Stimulated activated naive CD8-positive, alpha-beta T cell treated with anti-CD3 and anti-CD28 coated beads, Interleukin-15, Interleukin-2, amounts not matched to agents 100 ng/mL and 50 ng/mL, for 24 hours (primary cell): ENCODE measurements around the gene WDR7.

ENCODE experiments used
- H3K27ac Mint-ChIP-seq: one replicate; pipeline ENCODE4 v1.8.0; 2021; ENCODE audit warnings: mild to moderate bottlenecking, mixed read lengths
- H3K27me3 Mint-ChIP-seq: one replicate; pipeline ENCODE4 v1.8.0; 2021; ENCODE audit warnings: mixed read lengths
- H3K36me3 Mint-ChIP-seq: one replicate; pipeline ENCODE4 v1.8.0; 2021; ENCODE audit warnings: low read depth, mixed read lengths
- H3K4me1 Mint-ChIP-seq: one replicate; pipeline ENCODE4 v1.8.0; 2021; ENCODE audit warnings: low read depth, mixed read lengths
- H3K4me3 Mint-ChIP-seq: one replicate; pipeline ENCODE4 v1.8.0; 2021; ENCODE audit warnings: mild to moderate bottlenecking, mixed read lengths
- H3K9me3 Mint-ChIP-seq: one replicate; pipeline ENCODE4 v1.8.0; 2021; ENCODE audit warnings: mixed read lengths

The WDR7 gene

GRCh38 chr18:57059366-57059765, 408.2 kb downstream of the WDR7 start:
- peaks cover 48% of the 10 kb centered on the region for H3K27me3 Mint-ChIP-seq
- peaks cover 9% of the 10 kb centered on the region for H3K4me1 Mint-ChIP-seq
- H3K36me3 Mint-ChIP-seq, result no peaks in the 10 kb centered on the region
- H3K27ac Mint-ChIP-seq, result no peak overlapping the region
- no peaks in the 10 kb centered on the region for H3K9me3 Mint-ChIP-seq
- no peak overlapping the region for H3K4me3 Mint-ChIP-seq

- no peaks in the 10 kb centered on the region for H3K36me3 Mint-ChIP-seq
- peaks cover 36% of the 10 kb centered on the region for H3K27me3 Mint-ChIP-seq
- no peak overlapping the region for H3K27ac Mint-ChIP-seq
- no peak overlapping the region for H3K4me3 Mint-ChIP-seq
- H3K4me1 Mint-ChIP-seq, result peaks cover 9% of the 10 kb centered on the region
- no peaks in the 10 kb centered on the region for H3K9me3 Mint-ChIP-seq
Measured at GRCh38 chr18:57060814-57061213, 409.7 kb downstream of the WDR7 start.

- H3K36me3 Mint-ChIP-seq, result no peaks in the 10 kb centered on the region
- no peaks in the 10 kb centered on the region for H3K9me3 Mint-ChIP-seq
- no peak overlapping the region for H3K4me3 Mint-ChIP-seq
- H3K4me1 Mint-ChIP-seq, result peaks cover 9% of the 10 kb centered on the region
- H3K27me3 Mint-ChIP-seq, result peaks cover 29% of the 10 kb centered on the region
- H3K27ac Mint-ChIP-seq, result no peak overlapping the region
Measured at GRCh38 chr18:57062178-57062577, 411.0 kb downstream of the WDR7 start.

- no peaks in the 10 kb centered on the region for H3K36me3 Mint-ChIP-seq
- H3K4me1 Mint-ChIP-seq, result peaks cover 4% of the 10 kb centered on the region
- peaks cover 24% of the 10 kb centered on the region for H3K27me3 Mint-ChIP-seq
- H3K27ac Mint-ChIP-seq, result no peak overlapping the region
- no peaks in the 10 kb centered on the region for H3K9me3 Mint-ChIP-seq
- no peak overlapping the region for H3K4me3 Mint-ChIP-seq
Measured at GRCh38 chr18:57062844-57063243, 411.7 kb downstream of the WDR7 start.

GRCh38 chr18:57063601-57064103, 412.5 kb downstream of the WDR7 start:
- Mint-ChIP-seq H3K27me3 (peaks cover 18% of the 10 kb centered on the region), H3K4me1 (no peaks in the 10 kb centered on the region), H3K36me3 (no peaks in the 10 kb centered on the region), H3K27ac (no peak overlapping the region), H3K4me3 (no peak overlapping the region), H3K9me3 (no peaks in the 10 kb centered on the region)

- Mint-ChIP-seq H3K9me3 (no peaks in the 10 kb centered on the region), H3K27me3 (peaks cover 25% of the 10 kb centered on the region), H3K27ac (no peak overlapping the region), H3K36me3 (no peaks in the 10 kb centered on the region), H3K4me3 (no peak overlapping the region), H3K4me1 (peaks cover 23% of the 10 kb centered on the region)
Measured at GRCh38 chr18:57073501-57074187, 422.5 kb downstream of the WDR7 start.

- Mint-ChIP-seq H3K36me3 (no peaks in the 10 kb centered on the region), H3K4me3 (no peak overlapping the region), H3K4me1 (peaks cover 28% of the 10 kb centered on the region), H3K27ac (no peak overlapping the region), H3K27me3 (peaks cover 40% of the 10 kb centered on the region), H3K9me3 (no peaks in the 10 kb centered on the region)
Measured at GRCh38 chr18:57075716-57076400, 424.7 kb downstream of the WDR7 start.

GRCh38 chr18:57077005-57077765, 426.0 kb downstream of the WDR7 start:
- H3K9me3 Mint-ChIP-seq, result no peaks in the 10 kb centered on the region
- peaks cover 30% of the 10 kb centered on the region for H3K27me3 Mint-ChIP-seq
- no peak overlapping the region for H3K4me3 Mint-ChIP-seq
- H3K4me1 Mint-ChIP-seq, result peaks cover 28% of the 10 kb centered on the region
- no peaks in the 10 kb centered on the region for H3K36me3 Mint-ChIP-seq
- no peak overlapping the region for H3K27ac Mint-ChIP-seq

GRCh38 chr18:57077786-57078552, 426.8 kb downstream of the WDR7 start:
- H3K4me1 Mint-ChIP-seq, result peaks cover 28% of the 10 kb centered on the region
- H3K27me3 Mint-ChIP-seq, result peaks cover 32% of the 10 kb centered on the region
- H3K27ac Mint-ChIP-seq, result peak overlapping the region; percentile 65

GRCh38 chr18:57078614-57079013, 427.5 kb downstream of the WDR7 start:
- H3K36me3 Mint-ChIP-seq, result no peaks in the 10 kb centered on the region
- H3K4me3 Mint-ChIP-seq, result no peak overlapping the region
- peaks cover 33% of the 10 kb centered on the region for H3K27me3 Mint-ChIP-seq
- H3K9me3 Mint-ChIP-seq, result peaks cover 8% of the 10 kb centered on the region
- no peak overlapping the region for H3K27ac Mint-ChIP-seq
- H3K4me1 Mint-ChIP-seq, result peaks cover 27% of the 10 kb centered on the region

More at GRCh38 chr18:57077786-57078552, 426.8 kb downstream of the WDR7 start:
- Mint-ChIP-seq H3K36me3 (no peaks in the 10 kb centered on the region), H3K9me3 (peaks cover 8% of the 10 kb centered on the region), H3K4me3 (no peak overlapping the region)

- Mint-ChIP-seq H3K27me3 (peaks cover 43% of the 10 kb centered on the region), H3K4me1 (peaks cover 41% of the 10 kb centered on the region), H3K36me3 (no peaks in the 10 kb centered on the region), H3K4me3 (no peak overlapping the region), H3K9me3 (peaks cover 8% of the 10 kb centered on the region), H3K27ac (peak overlapping the region; percentile 4)
Measured at GRCh38 chr18:57080479-57080878, 429.3 kb downstream of the WDR7 start.

- Mint-ChIP-seq H3K27me3 (peaks cover 44% of the 10 kb centered on the region), H3K4me3 (no peak overlapping the region), H3K36me3 (no peaks in the 10 kb centered on the region), H3K27ac (no peak overlapping the region), H3K9me3 (peaks cover 8% of the 10 kb centered on the region), H3K4me1 (peaks cover 37% of the 10 kb centered on the region)
Measured at GRCh38 chr18:57081899-57082298, 430.7 kb downstream of the WDR7 start.

GRCh38 chr18:57083485-57083884, 432.3 kb downstream of the WDR7 start:
- H3K4me3 Mint-ChIP-seq, result no peak overlapping the region
- no peaks in the 10 kb centered on the region for H3K36me3 Mint-ChIP-seq

More at GRCh38 chr18:57083485-57083884, 432.3 kb downstream of the WDR7 start:
- peaks cover 8% of the 10 kb centered on the region for H3K9me3 Mint-ChIP-seq
- peaks cover 52% of the 10 kb centered on the region for H3K27me3 Mint-ChIP-seq
- no peak overlapping the region for H3K27ac Mint-ChIP-seq
- H3K4me1 Mint-ChIP-seq, result peaks cover 22% of the 10 kb centered on the region
